Measurements from ENCODE around the gene ATP6V1C2.

GRCh38 chr2:10720947-10721395 is 459 bp upstream of the ATP6V1C2 start:
- TF ChIP-seq CTCF (IDR thresholded peaks at IDR 0.05; ENCODE audit: low read depth, low read length): no peak
- no peak for TF ChIP-seq EZH2phosphoT487 (IDR thresholded peaks at IDR 0.05; ENCODE audit: low read depth)

Measured in OCI-LY3 (cell line).